Heart right ventricle (tissue), 16 donors: ENCODE results near the gene SLC25A34. TPM values are rescaled to one million over a fixed set of nuclear protein-coding genes. Genes with fewer than 3 reads are reported as not detected.

ENCODE experiments used
- ATAC-seq, 8 donors: fragments of 200-7000 bp; cut with Tn5 transposase; one replicate each; pipeline ENCODE4 v1.9.1; 2020; ENCODE audit warnings: mild to moderate bottlenecking in 8 of 8, moderate library complexity in 8 of 8, moderate number of reproducible peaks in 1 of 8
- DNase-seq, 2 donors: peaks; one replicate each; pipeline ENCODE4 v3.0.0-alpha.2; 2020
- H3K27ac ChIP-seq, 10 donors: fragments of 200-600 bp; sonication (generic) in 2 of 10; one replicate each; pipeline versions ENCODE4 v1.5.0 to v1.8.0; 2020 to 2022; ENCODE audit warnings: mild to moderate bottlenecking in 3 of 10
- H3K27me3 ChIP-seq, 7 donors: fragments of 200-600 bp; one replicate each; pipeline ENCODE4 v1.8.0; 2021 to 2022; ENCODE audit warnings: mild to moderate bottlenecking in 2 of 7
- H3K36me3 ChIP-seq, 9 donors: fragments of 200-600 bp; sonication (generic) in 1 of 9; one replicate each; pipeline versions ENCODE4 v1.5.0 to v1.8.0; 2020 to 2022; ENCODE audit warnings: mild to moderate bottlenecking in 2 of 9
- H3K4me1 ChIP-seq, 9 donors: fragments of 200-600 bp; sonication (generic) in 1 of 9; one replicate each; pipeline versions ENCODE4 v1.5.0 to v1.8.0; 2020 to 2022; ENCODE audit warnings: mild to moderate bottlenecking in 4 of 9
- H3K4me3 ChIP-seq, 10 donors: fragments of 200-600 bp; sonication (generic) in 2 of 10; one replicate each; pipeline versions ENCODE4 v1.5.0 to v1.8.0; 2020 to 2022; ENCODE audit warnings: mild to moderate bottlenecking in 7 of 10, moderate library complexity in 2 of 10
- H3K9me3 ChIP-seq, 11 donors: fragments of 200-600 bp in 10 of 11; sonication (generic) in 2 of 11; one replicate each; pipeline versions ENCODE4 v1.5.0 to v1.8.0; 2013 to 2022; ENCODE audit warnings: mild to moderate bottlenecking in 2 of 11, control low read depth in 1 of 11, moderate library complexity in 1 of 11
- WGBS, 2 donors: extraction: QIAGEN DNeasy Blood & Tissue Kit; methylation state at CpG; one replicate each; pipeline ENCODE4 v1.1.7; 2013; ENCODE audit warnings: inconsistent platforms in 1 of 2; 5-methylcytosine and 5-hydroxymethylcytosine counted together
- intact Hi-C, 10 donors: fragments of 100-400 bp; cut with DNase I; formaldehyde crosslinking; loops; one replicate each; pipeline versions ENCODE4 v1.11.1 to v1.14.2; 2022
- polyA plus RNA-seq, 2 donors: library from polyadenylated mRNA; stranded (reverse); fragments of 200-250 nt; gene quantifications; one replicate each; pipeline ENCODE4 v1.2.3, GENCODE V29; 2013
- total RNA-seq, 10 donors: library from RNA; stranded (reverse); fragmentation: NEBNext Ultra II Directional in 3 of 10; extraction: Animal tissue kit (Norgen Biotek cat#: 25700) in 3 of 10; gene quantifications; one replicate each; pipeline versions ENCODE4 v1.2.1 to v1.2.4, GENCODE V29; 2021 to 2023
- TF ChIP-seq, protein P1 (sequence below), 9 donors: fragments of 200-600 bp; sonication (generic) in 2 of 9; IDR thresholded peaks; one replicate each; pipeline versions ENCODE4 v1.5.0 to v1.8.0; 2021 to 2022; ENCODE audit warnings: antibody characterized with exemption in 9 of 9, mild to moderate bottlenecking in 5 of 9, moderate library complexity in 1 of 9
- donor health status: Arrhythmogenic right ventricular cardiomyopathy.
- donor health status: ischemic (EF 13 %, LVEDD 7.1; RV severe dilation, severe dysfunction).
- donor health status: healthy with polysubstance abuse.
- donor health status: DM: no; HTN: yes; CAD: no.
- donor health status: DM: no; HTN: no; CAD: no.
- donor health status: ischemic (EF 25% LVEDD 6.9; RV normal size, moderate dysfunction).
- donor health status: ischemic (EF 25% LVEDD 5.7; RV mildly dilated, moderate dysfunction).
- donor health status: healthy.
- donor health status: DM: yes; HTN: yes; CAD: no.
- donor health status: Ischemic cardiomyopathy.
- donor health status: ischemic (EF 35%, LVEDD 5.7; RV mildly dilated, moderate dysfunction).
- donor health status: nonischemic (EF 11% LVEDD 7.7; RV severe dilation, severe dysfunction).
- donor health status: DM: yes; HTN: yes; CAD: no.
- donor health status: PGD.
- donor health status: ischemic (EF 29% LVEDD 5.4; RV normal size, mild dysfunction).
- donor health status: nonischemic (EF 23%, LVEDD 6.1; RV moderate dilation, normal function).

Gene SLC25A34
- total and polyA plus RNA-seq, 12 donors = 1.1 to 44.9 (median 13.6) TPM

DNA sequence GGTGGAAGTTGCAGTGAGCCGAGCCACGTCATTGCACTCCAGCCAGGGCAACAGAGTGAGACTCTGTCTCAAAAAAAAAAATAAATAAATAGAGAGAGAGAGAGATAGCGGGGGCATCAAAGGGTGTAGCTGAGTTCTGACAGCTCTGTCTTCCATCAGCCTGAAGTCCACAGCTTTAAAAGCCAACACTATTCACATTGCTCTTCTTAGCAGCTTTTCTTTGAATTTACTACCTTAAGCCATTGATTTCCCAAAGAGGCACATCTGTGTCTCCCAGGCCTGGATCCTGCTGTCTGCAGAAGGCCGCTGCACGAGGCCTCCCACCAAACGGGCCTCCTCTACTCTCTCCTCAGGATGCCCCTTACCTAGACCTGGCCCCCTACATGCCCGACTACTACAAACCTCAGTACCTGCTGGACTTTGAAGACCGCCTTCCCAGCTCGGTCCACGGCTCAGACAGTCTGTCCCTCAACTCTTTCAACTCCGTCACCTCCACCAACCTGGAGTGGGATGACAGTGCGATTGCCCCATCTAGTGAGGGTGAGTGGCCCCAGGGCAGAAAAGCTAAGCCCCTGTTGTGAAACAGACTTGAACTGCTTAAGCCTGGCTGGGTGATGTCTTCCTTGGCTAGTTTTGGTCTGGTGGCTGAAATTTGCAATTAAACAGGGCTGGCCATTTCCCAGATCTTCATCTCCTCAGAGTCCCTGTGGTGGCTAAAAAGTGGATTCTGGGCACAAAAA is 16.5 kb upstream of the SLC25A34 start:
- no peak overlapping the region for H3K4me3 ChIP-seq
- H3K4me1 ChIP-seq = peaks cover 11 to 70% (median 44%) of the 10 kb centered on the region in 9 donors
- 81 to 86% methylated on average over 12 of the region's 12 CpGs for WGBS, 2 donors
- TF ChIP-seq, protein P1, sequence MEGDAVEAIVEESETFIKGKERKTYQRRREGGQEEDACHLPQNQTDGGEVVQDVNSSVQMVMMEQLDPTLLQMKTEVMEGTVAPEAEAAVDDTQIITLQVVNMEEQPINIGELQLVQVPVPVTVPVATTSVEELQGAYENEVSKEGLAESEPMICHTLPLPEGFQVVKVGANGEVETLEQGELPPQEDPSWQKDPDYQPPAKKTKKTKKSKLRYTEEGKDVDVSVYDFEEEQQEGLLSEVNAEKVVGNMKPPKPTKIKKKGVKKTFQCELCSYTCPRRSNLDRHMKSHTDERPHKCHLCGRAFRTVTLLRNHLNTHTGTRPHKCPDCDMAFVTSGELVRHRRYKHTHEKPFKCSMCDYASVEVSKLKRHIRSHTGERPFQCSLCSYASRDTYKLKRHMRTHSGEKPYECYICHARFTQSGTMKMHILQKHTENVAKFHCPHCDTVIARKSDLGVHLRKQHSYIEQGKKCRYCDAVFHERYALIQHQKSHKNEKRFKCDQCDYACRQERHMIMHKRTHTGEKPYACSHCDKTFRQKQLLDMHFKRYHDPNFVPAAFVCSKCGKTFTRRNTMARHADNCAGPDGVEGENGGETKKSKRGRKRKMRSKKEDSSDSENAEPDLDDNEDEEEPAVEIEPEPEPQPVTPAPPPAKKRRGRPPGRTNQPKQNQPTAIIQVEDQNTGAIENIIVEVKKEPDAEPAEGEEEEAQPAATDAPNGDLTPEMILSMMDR (IDR thresholded peaks at IDR 0.05) = no peak
- no peaks in the 10 kb centered on the region for H3K27me3 ChIP-seq
- no peaks in the 10 kb centered on the region for H3K9me3 ChIP-seq
- ATAC-seq = no peak
- intact Hi-C loops = loop anchor here in 1 of 10 donors (10.0 kb wide), 1 partner anchor 55 kb away; no protein-coding TSS in a partner anchor
- DNase-seq = no peak
- H3K36me3 ChIP-seq = peaks cover 0 to 91% (median 41%) of the 10 kb centered on the region in 9 donors
- H3K27ac ChIP-seq = peak overlapping the region in 7 of 10 donors; percentile 2 to 88 (median 51)

DNA sequence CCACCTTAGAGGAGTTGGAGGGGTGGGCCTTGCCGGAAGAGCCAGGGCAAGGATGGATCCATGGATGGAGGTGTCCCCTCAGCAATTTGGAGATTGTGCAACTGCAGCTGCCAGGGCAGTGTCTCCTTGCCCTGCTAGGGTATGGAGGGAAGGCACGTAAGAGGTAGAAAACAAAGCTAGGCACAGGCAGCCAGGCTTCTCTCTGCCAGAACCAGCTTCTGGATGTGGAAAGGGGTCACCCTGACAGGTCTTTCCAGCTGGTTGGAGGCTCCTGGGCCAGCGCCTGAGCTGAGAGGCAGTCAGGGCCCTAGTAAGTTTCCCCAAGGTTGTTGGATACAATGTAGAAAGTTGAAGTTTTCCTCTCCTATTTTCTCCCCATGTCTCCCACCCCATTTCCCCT is 15.2 kb upstream of the SLC25A34 start:
- intact Hi-C loops = loop anchor here in 1 of 10 donors (10.0 kb wide), 1 partner anchor 56 kb away; no protein-coding TSS in a partner anchor
- H3K27ac ChIP-seq = peak overlapping the region in 9 of 10 donors; percentile 4 to 88 (median 55)
- H3K4me3 ChIP-seq = no peak overlapping the region
- H3K27me3 ChIP-seq = no peaks in the 10 kb centered on the region
- H3K9me3 ChIP-seq = no peaks in the 10 kb centered on the region
- WGBS, 2 donors = 59 to 72% methylated on average over 3 of the region's 3 CpGs
- TF ChIP-seq, protein P1 (IDR thresholded peaks at IDR 0.05) = no peak
- ATAC-seq (peak in 5 of 8 donors; percentile 34 to 63 (median 43)), DNase-seq (no peak)
- peaks cover 4 to 57% (median 32%) of the 10 kb centered on the region in 9 donors for H3K4me1 ChIP-seq
- peaks cover 0 to 100% (median 48%) of the 10 kb centered on the region in 9 donors for H3K36me3 ChIP-seq

DNA sequence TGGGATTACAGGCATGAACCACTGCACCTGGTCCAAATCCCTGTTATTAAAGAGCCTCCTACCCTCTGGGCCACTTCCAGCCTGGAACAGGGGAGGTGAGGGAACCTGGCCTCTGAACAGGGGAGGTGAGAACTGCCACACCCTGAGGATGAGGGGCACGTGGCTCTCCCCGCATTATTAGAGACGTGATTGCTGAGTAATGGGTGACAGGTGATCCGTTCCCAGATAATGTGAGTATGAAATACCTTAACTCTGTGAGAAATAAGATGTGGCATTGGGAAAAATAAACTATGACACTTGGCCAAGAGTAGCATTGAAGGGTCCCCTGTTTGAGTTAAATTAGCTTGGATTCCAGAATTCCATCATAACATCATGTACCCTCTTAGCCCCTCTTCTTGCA is 13.6 kb upstream of the SLC25A34 start:
- Histone ChIP-seq H3K27ac (no peak overlapping the region), H3K36me3 (peaks cover 0 to 100% (median 63%) of the 10 kb centered on the region in 9 donors), H3K4me3 (no peak overlapping the region), H3K9me3 (no peaks in the 10 kb centered on the region), H3K27me3 (no peaks in the 10 kb centered on the region), H3K4me1 (peaks cover 4 to 44% (median 21%) of the 10 kb centered on the region in 9 donors)
- WGBS, 2 donors = 91 to 96% methylated on average over 4 of the region's 4 CpGs
- DNase-seq (no peak), ATAC-seq (no peak)
- intact Hi-C loops = loop anchor here in 1 of 10 donors (10.0 kb wide), 1 partner anchor 58 kb away; no protein-coding TSS in a partner anchor
- TF ChIP-seq, protein P1 (IDR thresholded peaks at IDR 0.05) = no peak

DNA sequence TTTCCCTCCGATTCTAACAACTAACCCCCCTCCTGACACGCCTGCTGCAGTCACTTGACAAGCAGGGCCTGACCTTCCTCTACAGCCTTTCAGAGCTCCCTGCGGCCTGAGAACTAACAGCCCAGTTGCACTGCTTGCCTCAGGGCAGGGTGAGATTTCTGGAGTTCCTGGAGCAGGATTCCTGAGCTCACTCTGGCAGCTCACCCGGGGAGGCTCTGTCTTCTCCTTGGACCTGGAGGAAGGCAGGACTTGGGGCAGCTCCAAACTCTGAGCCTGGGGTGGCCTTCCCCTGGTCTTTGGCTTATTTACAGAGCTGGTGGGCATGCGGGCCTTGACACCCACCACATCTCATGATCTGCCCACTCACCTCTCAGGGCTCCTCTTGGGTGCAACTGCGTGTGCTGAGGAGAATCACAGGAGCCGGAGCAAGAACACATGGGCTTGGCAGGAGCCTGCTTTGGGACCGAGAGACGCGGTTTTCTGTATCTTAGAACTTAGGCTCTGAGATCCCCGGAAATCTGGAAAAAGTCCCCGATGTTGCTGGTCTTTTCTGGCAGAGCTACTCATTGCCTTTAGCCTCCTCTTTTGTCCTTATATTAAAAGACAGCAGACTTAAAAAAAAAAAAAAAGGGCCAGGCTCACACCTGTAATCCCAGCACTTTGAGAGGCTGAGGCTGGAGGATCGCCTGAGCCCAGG is 13.1 kb upstream of the SLC25A34 start:
- intact Hi-C loops = loop anchor here in 1 of 10 donors (10.0 kb wide), 1 partner anchor 58 kb away; no protein-coding TSS in a partner anchor
- H3K4me1 ChIP-seq = peaks cover 4 to 44% (median 15%) of the 10 kb centered on the region in 9 donors
- DNase-seq = no peak
- TF ChIP-seq, protein P1 (IDR thresholded peaks at IDR 0.05) = no peak
- H3K27me3 ChIP-seq = no peaks in the 10 kb centered on the region
- H3K4me3 ChIP-seq = no peak overlapping the region
- no peak for ATAC-seq
- peaks cover 0 to 100% (median 63%) of the 10 kb centered on the region in 9 donors for H3K36me3 ChIP-seq
- no peak overlapping the region for H3K27ac ChIP-seq
- H3K9me3 ChIP-seq = no peaks in the 10 kb centered on the region
- WGBS, 2 donors = 85 to 90% methylated on average over 13 of the region's 13 CpGs
